Endothelial cell of umbilical vein (primary cell): ENCODE results near the gene PLEKHA6. TPM values are rescaled to one million over a fixed set of nuclear protein-coding genes. Genes with fewer than 3 reads are reported as not detected.

ENCODE experiments used
- BruUV-seq: library from RNA; stranded (reverse); fragments of 400-500 nt; replicated peaks from 2 replicates; lab custom pipeline; 2021; lab: Mats Ljungman, UMichigan
- CTCF ChIA-PET: fragments of 300-600, 350-600 bp; sonication (Branson Sonifier 250); formaldehyde crosslinking; loops from one replicate; lab custom pipeline; 2021; ENCODE audit warnings: antibody characterized with exemption, inconsistent platforms; lab: Charles Lee
- POLR2A ChIA-PET: fragments of 300-600, 350-600 bp; sonication (Branson Sonifier 250); formaldehyde crosslinking; loops from one replicate; lab custom pipeline; 2021; ENCODE audit warnings: antibody characterized with exemption, inconsistent platforms; lab: Charles Lee
- DNase-seq: peaks from one replicate; pipeline ENCODE4 v3.0.0-alpha.2; 2011; ENCODE audit warnings: low read depth, low spot score
- FAIRE-seq: peaks from 2 replicates; lab custom pipeline; 2011; peaks lifted over from hg19 to GRCh38; lab: Jason Lieb, UNC
- H2AFZ ChIP-seq: 2 replicates; pipeline ENCODE4 v1.6.0; 2012; ENCODE audit warnings: low read depth, low read length, control low read depth, inconsistent platforms
- H3K27ac ChIP-seq: 2 replicates; pipeline ENCODE4 v1.5.1; 2011; ENCODE audit warnings: low read depth, mild to moderate bottlenecking, control low read depth, low read length, moderate library complexity; ENCODE audit not compliant: insufficient read depth
- H3K27me3 ChIP-seq, 2 experiments: 2 replicates each; pipeline versions ENCODE4 v1.6.0 to v1.6.1; 2011; ENCODE audit warnings: low read length in 2 of 2, mixed read lengths in 1 of 2; ENCODE audit not compliant: control insufficient read depth in 2 of 2, insufficient read depth in 2 of 2
- H3K36me3 ChIP-seq, 2 experiments: 2 replicates in 1 of 2; 3 replicates in 1 of 2; pipeline ENCODE4 v1.5.1; 2011; ENCODE audit warnings: low read length in 2 of 2, mild to moderate bottlenecking in 1 of 2, moderate library complexity in 1 of 2; ENCODE audit not compliant: control insufficient read depth in 2 of 2, insufficient read depth in 2 of 2; ENCODE audit errors: extremely low read depth in 1 of 2
- H3K4me1 ChIP-seq: 3 replicates; pipeline ENCODE4 v1.5.1; 2011; ENCODE audit warnings: mild to moderate bottlenecking, low read length; ENCODE audit not compliant: control insufficient read depth, insufficient read depth; ENCODE audit errors: extremely low read depth
- H3K4me2 ChIP-seq: 2 replicates; pipeline ENCODE4 v1.6.1; 2011; ENCODE audit warnings: low read length, control low read depth, mixed read lengths; ENCODE audit not compliant: insufficient read depth
- H3K4me3 ChIP-seq, 3 experiments: fragments of 200-600 bp in 1 of 3; sonication (generic), shearing (Covaris generic) in 1 of 3; replicated peaks in 1 of 3; 2 replicates each; pipeline ENCODE4 v1.5.1; 2011 to 2016; ENCODE audit warnings: control low read depth in 3 of 3, low read length in 3 of 3, mild to moderate bottlenecking in 2 of 3, inconsistent platforms in 1 of 3, low read depth in 1 of 3, moderate library complexity in 1 of 3; ENCODE audit not compliant: insufficient read depth in 1 of 3
- H3K79me2 ChIP-seq: 2 replicates; pipeline ENCODE4 v1.6.0; 2012; ENCODE audit warnings: low read length, inconsistent platforms; ENCODE audit not compliant: control insufficient read depth, insufficient read depth
- H3K9ac ChIP-seq: replicated peaks from 2 replicates; pipeline ENCODE3; 2011; ENCODE audit warnings: low read length, control low read depth; ENCODE audit not compliant: insufficient read depth; ENCODE audit errors: extremely low read depth
- H3K9me1 ChIP-seq: replicated peaks from 3 replicates; pipeline ENCODE4 v1.6.0; 2011; ENCODE audit warnings: mild to moderate bottlenecking, low read length; ENCODE audit not compliant: control insufficient read depth, insufficient read depth; ENCODE audit errors: extremely low read depth
- H3K9me3 ChIP-seq: replicated peaks from 2 replicates; pipeline ENCODE4 v1.5.1; 2012; ENCODE audit warnings: low read length, inconsistent platforms; ENCODE audit not compliant: control insufficient read depth, insufficient read depth
- H4K20me1 ChIP-seq: replicated peaks from 2 replicates; pipeline ENCODE3; 2011; ENCODE audit warnings: mild to moderate bottlenecking, low read length; ENCODE audit not compliant: control insufficient read depth, insufficient read depth; ENCODE audit errors: extremely low read depth
- FOS ChIP-seq: IDR thresholded peaks from 2 replicates; pipeline ENCODE4 v1.6.1; 2011; ENCODE audit warnings: mild to moderate bottlenecking, low read length, moderate library complexity, borderline replicate concordance; ENCODE audit not compliant: insufficient read depth
- GATA2 ChIP-seq: IDR thresholded peaks from 2 replicates; pipeline ENCODE4 v1.7.0; 2011; ENCODE audit warnings: low read depth, mild to moderate bottlenecking, moderate library complexity, mixed read lengths, low read length; ENCODE audit not compliant: insufficient read length, insufficient read depth
- JUN ChIP-seq: IDR thresholded peaks from 2 replicates; pipeline ENCODE4 v1.6.1; 2011; ENCODE audit warnings: borderline replicate concordance, low read depth; ENCODE audit not compliant: insufficient read length, insufficient read depth
- MAX ChIP-seq: IDR thresholded peaks from 2 replicates; pipeline ENCODE4 v1.6.1; 2011; ENCODE audit not compliant: insufficient read depth, insufficient read length
- MYC ChIP-seq: IDR thresholded peaks from one replicate; pipeline ENCODE4 v1.6.1; 2011; ENCODE audit warnings: mild to moderate bottlenecking, low read depth, low read length
- POLR2A ChIP-seq: IDR thresholded peaks from 2 replicates; pipeline ENCODE4 v1.6.1; 2012; ENCODE audit warnings: low read depth, mild to moderate bottlenecking, control low read depth, low read length
- dilution Hi-C: fragments of 300-500 bp; cut with MboI; formaldehyde crosslinking; loops from one replicate; pipeline ENCODE4 v1.15.0; 2019; ENCODE audit warnings: low sequenced_read_pairs; ENCODE audit not compliant: extremely low pct_ligation_motif_present
- intact Hi-C: fragments of 100-400 bp; cut with micrococcal nuclease; formaldehyde crosslinking; loops from one replicate; pipeline ENCODE4 v1.10.0; 2022
- polyA plus RNA-seq, 4 experiments: library from polyadenylated mRNA; depleted of rRNA in 3 of 4; stranded (reverse) in 3 of 4; unstranded in 1 of 4; fragments of >200 nt; gene quantifications; 2 replicates each; pipeline versions ENCODE4 v1.2.1 to v1.2.3, GENCODE V29; 2011 to 2012; ENCODE audit warnings: missing spikeins in 1 of 4
- total RNA-seq: library from RNA; stranded (reverse); gene quantifications from 2 replicates; pipeline ENCODE4 v1.2.3, GENCODE V29; 2021
- TF ChIP-seq, protein P1 (sequence below), 2 donors: IDR thresholded peaks; 1 replicate in 1 of 2; 2 replicates in 1 of 2; pipeline ENCODE4 v1.5.1; 2011; ENCODE audit warnings: low read length in 2 of 2, mild to moderate bottlenecking in 2 of 2, moderate library complexity in 2 of 2, control low read depth in 1 of 2, inconsistent platforms in 1 of 2, low read depth in 1 of 2; ENCODE audit not compliant: insufficient read depth in 1 of 2; ENCODE audit errors: extremely low read depth in 1 of 2

Gene PLEKHA6
- total and polyA plus RNA-seq, 2 donors (not counting 3 experiments of a cell fraction or from before 2014, with no cell fraction given): 2.1 to 15.0 TPM

GRCh38 chr1:204304067-204304466, 55.7 kb downstream of the PLEKHA6 start:
- Histone ChIP-seq H3K4me3 (no peak overlapping the region), H3K4me2 (peak overlapping the region; percentile 57), H3K9me1 (no peaks in the 10 kb centered on the region), H3K27me3 (no peaks in the 10 kb centered on the region), H2AFZ (peak overlapping the region; percentile 16), H3K79me2 (no peaks in the 10 kb centered on the region), H3K9me3 (no peaks in the 10 kb centered on the region), H3K36me3 (no peaks in the 10 kb centered on the region), H4K20me1 (no peaks in the 10 kb centered on the region), H3K9ac (no peak overlapping the region), H3K27ac (no peak overlapping the region), H3K4me1 (peaks cover 10% of the 10 kb centered on the region)
- TF ChIP-seq MAX: no peak
- TF ChIP-seq MYC: no peak
- TF ChIP-seq, protein P1, sequence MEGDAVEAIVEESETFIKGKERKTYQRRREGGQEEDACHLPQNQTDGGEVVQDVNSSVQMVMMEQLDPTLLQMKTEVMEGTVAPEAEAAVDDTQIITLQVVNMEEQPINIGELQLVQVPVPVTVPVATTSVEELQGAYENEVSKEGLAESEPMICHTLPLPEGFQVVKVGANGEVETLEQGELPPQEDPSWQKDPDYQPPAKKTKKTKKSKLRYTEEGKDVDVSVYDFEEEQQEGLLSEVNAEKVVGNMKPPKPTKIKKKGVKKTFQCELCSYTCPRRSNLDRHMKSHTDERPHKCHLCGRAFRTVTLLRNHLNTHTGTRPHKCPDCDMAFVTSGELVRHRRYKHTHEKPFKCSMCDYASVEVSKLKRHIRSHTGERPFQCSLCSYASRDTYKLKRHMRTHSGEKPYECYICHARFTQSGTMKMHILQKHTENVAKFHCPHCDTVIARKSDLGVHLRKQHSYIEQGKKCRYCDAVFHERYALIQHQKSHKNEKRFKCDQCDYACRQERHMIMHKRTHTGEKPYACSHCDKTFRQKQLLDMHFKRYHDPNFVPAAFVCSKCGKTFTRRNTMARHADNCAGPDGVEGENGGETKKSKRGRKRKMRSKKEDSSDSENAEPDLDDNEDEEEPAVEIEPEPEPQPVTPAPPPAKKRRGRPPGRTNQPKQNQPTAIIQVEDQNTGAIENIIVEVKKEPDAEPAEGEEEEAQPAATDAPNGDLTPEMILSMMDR (IDR thresholded peaks at IDR 0.05; ENCODE audit: extremely low read depth in 1 of 2, insufficient read depth in 1 of 2, low read depth in 1 of 2, low read length in 2 of 2): no peak
- TF ChIP-seq POLR2A: no peak
- TF ChIP-seq JUN: no peak
- TF ChIP-seq FOS: no peak
- peak; percentile 51 for TF ChIP-seq GATA2
- no TSS peak for BruUV-seq
- dilution Hi-C loops: no loop called here
- ChIA-PET POLR2A (no interaction called here), CTCF (interaction anchor here (1.7 kb wide), 1 partner anchor 9 kb away, joined by 5 read pairs; no protein-coding TSS in a partner anchor)
- FAIRE-seq: peak; percentile 42
- intact Hi-C loops: no loop called here
- peak; percentile 33 for DNase-seq
